GM21529 (cell line): ENCODE results near the gene IREB2.
"Not testable (repeated sequence)": the region's sequence is repeated elsewhere in the genome, so short reads cannot be mapped to it uniquely, and the experiment has no call there.

ENCODE experiments used
- ATAC-seq: cut with Tn5 transposase; IDR thresholded peaks from one replicate; pipeline ENCODE4 v1.9.1; 2021; ENCODE audit not compliant: unreplicated experiment

The IREB2 gene

GRCh38 chr15:78437762-78438618, at the start of gene IREB2:
Gene IREB2, plus strand, starts transcription at chr15:78438216. Its CDS starts 122 bp downstream, at chr15:78438338.
- ATAC-seq, result peak; percentile 83

GRCh38 chr15:78388865-78389264, 49.2 kb upstream of the IREB2 start:
- no peak for ATAC-seq

GRCh38 chr15:78389322-78389721, 48.7 kb upstream of the IREB2 start:
- no peak for ATAC-seq

- no peak for ATAC-seq
Measured at GRCh38 chr15:78389738-78390137, 48.3 kb upstream of the IREB2 start.

GRCh38 chr15:78390242-78390641, 47.8 kb upstream of the IREB2 start:
- no peak for ATAC-seq

- ATAC-seq, result no peak
Measured at GRCh38 chr15:78390826-78391225, 47.2 kb upstream of the IREB2 start.

- no peak for ATAC-seq
Measured at GRCh38 chr15:78391781-78392180, 46.2 kb upstream of the IREB2 start.

GRCh38 chr15:78392430-78392829, 45.6 kb upstream of the IREB2 start:
- no peak for ATAC-seq

- no peak for ATAC-seq
Measured at GRCh38 chr15:78393137-78393536, 44.9 kb upstream of the IREB2 start.

GRCh38 chr15:78394026-78394425, 44.0 kb upstream of the IREB2 start:
- ATAC-seq, result no peak

- no peak for ATAC-seq
Measured at GRCh38 chr15:78394981-78395616, 42.9 kb upstream of the IREB2 start.

- ATAC-seq, result no peak
Measured at GRCh38 chr15:78396186-78396814, 41.7 kb upstream of the IREB2 start.

- no peak for ATAC-seq
Measured at GRCh38 chr15:78396976-78397375, 41.0 kb upstream of the IREB2 start.

GRCh38 chr15:78397382-78397781, 40.6 kb upstream of the IREB2 start:
- no peak for ATAC-seq

GRCh38 chr15:78398076-78398825, 39.8 kb upstream of the IREB2 start:
- no peak for ATAC-seq

GRCh38 chr15:78399091-78399490, 38.9 kb upstream of the IREB2 start:
- ATAC-seq, result no peak

- ATAC-seq, result no peak
Measured at GRCh38 chr15:78402061-78402610, 35.9 kb upstream of the IREB2 start.

GRCh38 chr15:78404125-78404524, 33.9 kb upstream of the IREB2 start:
- ATAC-seq, result no peak

- not testable (repeated sequence) for ATAC-seq
Measured at GRCh38 chr15:78404796-78405195, 33.2 kb upstream of the IREB2 start.

- no peak for ATAC-seq
Measured at GRCh38 chr15:78405336-78405924, 32.6 kb upstream of the IREB2 start.
